ENCODE results near the gene TNFRSF6B.

The TNFRSF6B gene

DNA sequence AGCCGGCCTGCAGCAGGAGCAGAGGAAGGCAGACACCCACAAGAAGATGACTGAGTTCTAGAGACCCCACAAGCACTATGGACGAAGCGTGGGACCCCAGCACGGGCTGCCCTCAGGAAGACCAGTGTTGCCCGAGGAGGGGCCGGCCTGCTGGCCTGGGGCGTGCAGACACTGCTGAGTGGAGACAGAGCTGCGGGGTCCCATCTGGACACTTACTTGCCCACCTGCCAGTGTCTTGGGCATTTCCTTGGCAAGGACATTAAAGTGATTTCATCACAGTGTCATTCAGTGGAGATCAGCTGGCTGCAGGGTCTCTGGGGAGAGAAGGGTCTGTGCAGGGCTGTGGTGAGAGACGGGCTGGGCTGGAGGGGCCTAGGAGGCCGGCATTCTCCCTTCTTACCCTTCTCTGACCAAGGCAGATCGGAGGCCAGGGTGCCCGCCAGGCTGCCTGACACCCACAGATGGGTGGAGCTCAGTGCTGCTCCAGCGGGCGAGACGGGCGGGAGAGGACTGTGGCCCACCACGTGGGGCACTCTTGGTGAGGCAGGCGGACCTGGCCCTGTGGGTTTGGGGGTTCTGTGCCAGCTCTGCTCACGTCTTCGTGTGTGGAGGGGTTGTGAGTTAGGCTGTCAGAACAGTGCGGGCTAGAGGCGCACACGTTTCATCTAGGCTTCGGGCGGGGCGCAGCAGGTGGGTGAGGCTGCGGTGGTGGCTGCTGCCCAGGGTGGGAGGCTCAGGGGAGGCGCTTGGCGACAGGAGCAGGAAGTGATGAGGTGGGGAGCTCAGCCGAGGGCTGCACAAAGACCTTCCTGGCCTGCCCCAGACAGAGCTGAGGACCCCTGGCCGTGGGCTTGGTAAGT lies 39.6 kb downstream of the TNFRSF6B start, which contains the start of gene LIME1:
TSS of gene LIME1 (plus strand) at position 806 of the 860 bp plus-strand sequence. CDS start 886 bp downstream, outside the sequence.
- in situ Hi-C loops (cut with MboI; ENCODE audit: low sequenced_read_pairs), result no loop called here

DNA sequence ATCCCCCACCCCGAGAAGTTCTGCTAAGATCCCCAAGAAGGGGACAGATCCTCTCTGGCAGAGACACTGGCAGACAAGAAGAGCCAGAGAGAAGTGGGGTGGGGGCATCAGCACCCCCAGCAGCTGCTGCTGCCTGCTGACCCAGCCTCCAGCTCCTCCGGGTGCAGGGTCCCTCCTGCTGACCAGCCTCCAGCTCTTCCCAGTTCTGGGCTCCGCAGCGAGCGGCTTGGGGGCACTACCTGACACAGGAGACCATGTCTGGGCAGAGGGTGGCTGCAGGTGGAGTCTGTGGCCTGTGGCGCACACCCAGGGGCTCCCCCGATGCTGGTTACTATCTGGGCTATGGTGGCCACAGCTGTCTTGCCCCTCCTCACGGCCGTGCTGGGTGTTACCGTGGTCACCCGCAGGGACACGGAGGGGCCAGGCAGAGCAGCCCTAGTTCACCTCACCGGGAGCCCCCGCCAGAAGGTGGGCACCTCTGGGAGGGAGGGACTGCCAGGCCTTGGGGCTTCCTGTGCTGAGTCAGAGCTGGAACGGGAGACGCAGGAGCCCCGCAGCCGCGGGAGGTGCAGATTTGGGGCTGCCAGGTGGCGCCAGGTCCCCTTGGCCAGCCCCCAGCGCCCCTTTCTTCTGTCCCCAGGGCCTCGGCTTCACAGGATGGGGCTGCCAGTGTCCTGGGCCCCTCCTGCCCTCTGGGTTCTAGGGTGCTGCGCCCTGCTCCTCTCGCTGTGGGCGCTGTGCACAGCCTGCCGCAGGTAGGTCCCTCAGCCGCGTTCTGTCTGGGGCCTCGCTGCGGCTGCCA lies 40.6 kb downstream of the TNFRSF6B start:
- in situ Hi-C loops (cut with MboI; ENCODE audit: low sequenced_read_pairs), result no loop called here

DNA sequence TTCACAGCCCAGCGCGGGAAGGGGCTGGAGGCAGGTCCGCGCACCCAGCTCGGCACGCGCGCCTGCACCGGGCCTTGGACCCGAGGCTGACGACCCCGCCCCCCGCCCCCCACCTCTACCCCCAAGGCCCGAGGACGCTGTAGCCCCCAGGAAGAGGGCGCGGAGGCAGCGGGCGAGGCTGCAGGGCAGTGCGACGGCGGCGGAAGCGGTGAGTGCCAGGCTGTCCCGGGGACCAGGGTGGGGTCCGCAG lies 41.2 kb downstream of the TNFRSF6B start:
- in situ Hi-C loops (cut with MboI; ENCODE audit: low sequenced_read_pairs), result no loop called here

DNA sequence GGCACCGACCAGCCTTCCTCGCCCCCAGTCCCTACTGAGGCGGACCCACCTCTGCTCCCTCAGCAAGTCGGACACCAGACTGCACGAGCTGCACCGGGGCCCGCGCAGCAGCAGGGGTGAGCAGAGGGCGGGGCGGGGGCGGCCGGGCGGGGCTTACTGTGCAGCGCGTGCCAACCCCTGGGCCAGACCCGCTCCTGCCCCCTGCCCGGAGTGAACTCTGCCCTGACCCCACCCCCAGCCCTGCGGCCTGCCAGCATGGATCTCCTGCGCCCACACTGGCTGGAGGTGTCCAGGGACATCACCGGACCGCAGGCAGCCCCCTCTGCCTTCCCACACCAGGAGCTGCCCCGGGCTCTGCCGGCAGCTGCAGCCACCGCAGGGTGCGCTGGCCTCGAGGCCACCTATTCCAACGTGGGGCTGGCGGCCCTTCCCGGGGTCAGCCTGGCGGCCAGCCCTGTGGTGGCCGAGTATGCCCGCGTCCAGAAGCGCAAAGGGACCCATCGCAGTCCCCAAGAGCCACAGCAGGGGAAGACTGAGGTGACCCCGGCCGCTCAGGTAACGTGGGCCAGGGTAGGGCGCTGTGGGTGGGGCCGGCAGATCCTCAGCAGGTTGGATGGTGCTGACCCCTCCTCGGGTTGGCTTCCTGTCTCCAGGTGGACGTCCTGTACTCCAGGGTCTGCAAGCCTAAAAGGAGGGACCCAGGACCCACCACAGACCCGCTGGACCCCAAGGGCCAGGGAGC lies 41.7 kb downstream of the TNFRSF6B start:
- in situ Hi-C loops (cut with MboI; ENCODE audit: low sequenced_read_pairs), result no loop called here

DNA sequence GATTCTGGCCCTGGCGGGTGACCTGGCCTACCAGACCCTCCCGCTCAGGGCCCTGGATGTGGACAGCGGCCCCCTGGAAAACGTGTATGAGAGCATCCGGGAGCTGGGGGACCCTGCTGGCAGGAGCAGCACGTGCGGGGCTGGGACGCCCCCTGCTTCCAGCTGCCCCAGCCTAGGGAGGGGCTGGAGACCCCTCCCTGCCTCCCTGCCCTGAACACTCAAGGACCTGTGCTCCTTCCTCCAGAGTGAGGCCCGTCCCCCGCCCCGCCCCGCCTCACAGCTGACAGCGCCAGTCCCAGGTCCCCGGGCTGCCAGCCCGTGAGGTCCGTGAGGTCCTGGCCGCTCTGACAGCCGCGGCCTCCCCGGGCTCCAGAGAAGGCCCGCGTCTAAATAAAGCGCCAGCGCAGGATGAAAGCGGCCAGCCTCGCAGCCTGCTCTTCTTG lies 42.3 kb downstream of the TNFRSF6B start:
- in situ Hi-C loops (cut with MboI; ENCODE audit: low sequenced_read_pairs), result no loop called here

DNA sequence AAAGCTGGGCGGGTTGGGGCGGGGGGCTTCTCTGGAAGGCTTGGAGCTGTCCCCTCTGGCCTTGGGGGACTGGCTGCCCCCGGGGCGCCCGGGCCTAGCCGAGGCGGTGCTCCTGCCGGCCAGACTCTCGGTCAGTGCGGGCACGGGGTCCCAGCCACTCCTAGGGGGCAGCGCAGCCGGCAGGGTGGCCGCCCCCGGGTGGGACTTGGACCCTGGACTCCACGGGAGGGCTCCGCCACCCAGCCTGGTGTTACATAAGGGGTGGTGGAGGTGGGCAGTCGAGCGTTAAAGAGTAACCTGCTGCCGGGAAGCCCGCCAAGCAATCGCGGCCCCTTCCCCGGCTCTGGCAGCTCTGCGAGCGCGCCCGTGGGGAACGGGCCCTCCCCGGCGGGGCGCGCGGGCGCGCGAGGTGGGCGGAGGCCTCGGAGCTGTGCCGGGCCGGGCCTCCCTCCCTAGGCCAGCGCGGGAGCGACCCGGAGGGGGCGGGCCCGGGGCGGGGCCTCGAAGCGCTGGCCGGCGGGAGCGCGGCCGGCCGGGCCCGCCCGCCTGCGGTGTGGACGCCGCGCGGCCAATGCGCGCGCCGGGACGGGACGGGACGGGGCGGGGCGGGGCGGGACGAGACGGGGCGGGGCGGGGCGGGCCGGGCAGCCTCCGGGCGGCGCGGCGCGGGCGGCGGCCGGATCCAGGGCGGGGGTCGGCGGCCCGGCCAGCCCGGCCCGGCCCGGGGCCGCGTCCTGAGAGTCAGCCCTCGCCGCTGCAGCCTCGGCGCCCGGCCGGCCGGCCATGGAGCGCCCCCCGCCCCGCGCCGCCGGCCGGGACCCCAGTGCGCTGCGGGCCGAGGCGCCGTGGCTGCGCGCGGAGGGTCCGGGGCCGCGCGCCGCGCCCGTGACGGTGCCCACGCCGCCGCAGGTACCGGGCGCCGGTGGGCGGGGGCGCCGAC lies 42.9 kb downstream of the TNFRSF6B start, which contains the start of gene SLC2A4RG:
TSS of gene SLC2A4RG (plus strand) at position 647 of the 940 bp plus-strand sequence. CDS start at position 784, 137 bp downstream.
- in situ Hi-C loops (cut with MboI; ENCODE audit: low sequenced_read_pairs), result no loop called here

DNA sequence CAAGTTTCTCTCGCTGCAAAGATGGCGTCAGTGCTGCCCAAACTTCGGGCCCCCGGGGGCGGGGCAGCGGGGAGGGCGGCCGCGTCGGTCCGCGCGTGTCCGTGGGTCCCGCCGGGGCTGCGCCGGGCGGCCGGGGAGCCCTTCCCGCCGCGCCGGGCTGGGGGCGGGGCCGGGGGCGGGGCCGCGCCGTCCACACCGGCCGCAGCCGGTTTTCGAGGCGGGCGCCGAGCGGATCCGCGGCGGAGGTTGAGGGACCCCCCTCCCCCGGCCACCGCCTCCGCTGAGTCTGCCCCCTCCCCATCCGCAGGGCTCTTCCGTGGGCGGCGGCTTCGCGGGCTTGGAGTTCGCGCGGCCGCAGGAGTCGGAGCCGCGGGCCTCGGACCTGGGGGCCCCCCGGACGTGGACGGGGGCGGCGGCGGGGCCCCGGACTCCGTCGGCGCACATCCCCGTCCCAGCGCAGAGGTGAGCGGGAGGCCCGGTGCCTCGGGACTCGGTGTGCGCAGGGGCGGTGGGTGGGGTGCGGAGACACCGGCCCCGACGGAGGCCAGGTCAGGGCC lies 43.7 kb downstream of the TNFRSF6B start:
- in situ Hi-C loops (cut with MboI; ENCODE audit: low sequenced_read_pairs), result no loop called here

DNA sequence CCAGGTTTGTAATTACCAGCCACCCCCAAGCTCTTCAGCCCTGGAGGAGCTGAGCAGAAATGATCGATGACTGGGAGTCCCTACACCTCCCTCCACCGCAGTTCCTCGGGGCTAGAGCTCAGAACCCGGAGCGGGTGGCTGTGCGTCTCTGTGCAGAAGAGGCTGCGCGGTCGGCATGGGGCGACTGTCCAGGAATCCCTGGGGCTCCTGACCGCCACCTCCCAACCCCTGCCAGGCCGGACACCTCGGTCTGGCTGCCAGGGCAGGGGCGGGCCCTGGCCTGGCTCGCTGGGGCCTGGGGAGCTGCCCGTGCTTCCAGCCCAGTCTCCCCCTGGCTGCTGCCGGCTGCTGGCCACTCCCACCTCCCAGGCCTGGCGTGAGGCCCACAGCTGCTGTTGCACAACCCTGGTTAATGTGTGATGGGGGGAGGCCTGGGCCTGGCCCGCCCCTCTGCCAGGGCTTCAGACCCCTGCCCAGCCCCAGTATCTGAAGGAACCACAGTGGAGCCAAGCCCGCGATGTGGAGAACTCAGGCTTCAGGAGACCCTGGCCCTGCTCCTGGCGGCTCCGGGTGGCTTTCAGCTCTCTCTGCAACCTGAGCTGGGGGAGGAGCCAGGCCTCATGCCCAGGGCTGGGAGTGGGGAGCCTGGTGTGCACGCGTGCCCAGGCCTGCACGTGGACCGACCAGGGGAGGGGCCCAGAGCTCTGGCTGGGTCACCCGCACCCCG lies 44.3 kb downstream of the TNFRSF6B start:
- in situ Hi-C loops (cut with MboI; ENCODE audit: low sequenced_read_pairs), result no loop called here

DNA sequence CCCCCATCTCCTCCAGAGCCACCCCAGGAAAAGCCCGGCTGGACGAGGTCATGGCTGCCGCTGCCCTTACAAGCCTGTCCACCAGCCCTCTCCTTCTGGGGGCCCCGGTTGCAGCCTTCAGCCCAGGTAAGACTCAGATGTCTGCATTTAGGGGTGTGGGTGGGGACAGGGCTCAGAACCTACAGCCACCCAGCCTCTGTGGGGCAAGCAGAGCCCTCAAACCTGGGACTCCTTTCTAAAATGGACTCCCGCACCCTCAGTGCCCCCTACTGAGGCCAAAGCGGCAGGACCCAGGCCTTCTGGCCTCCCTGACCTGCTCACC lies 44.9 kb downstream of the TNFRSF6B start:
- in situ Hi-C loops (cut with MboI; ENCODE audit: low sequenced_read_pairs), result no loop called here

DNA sequence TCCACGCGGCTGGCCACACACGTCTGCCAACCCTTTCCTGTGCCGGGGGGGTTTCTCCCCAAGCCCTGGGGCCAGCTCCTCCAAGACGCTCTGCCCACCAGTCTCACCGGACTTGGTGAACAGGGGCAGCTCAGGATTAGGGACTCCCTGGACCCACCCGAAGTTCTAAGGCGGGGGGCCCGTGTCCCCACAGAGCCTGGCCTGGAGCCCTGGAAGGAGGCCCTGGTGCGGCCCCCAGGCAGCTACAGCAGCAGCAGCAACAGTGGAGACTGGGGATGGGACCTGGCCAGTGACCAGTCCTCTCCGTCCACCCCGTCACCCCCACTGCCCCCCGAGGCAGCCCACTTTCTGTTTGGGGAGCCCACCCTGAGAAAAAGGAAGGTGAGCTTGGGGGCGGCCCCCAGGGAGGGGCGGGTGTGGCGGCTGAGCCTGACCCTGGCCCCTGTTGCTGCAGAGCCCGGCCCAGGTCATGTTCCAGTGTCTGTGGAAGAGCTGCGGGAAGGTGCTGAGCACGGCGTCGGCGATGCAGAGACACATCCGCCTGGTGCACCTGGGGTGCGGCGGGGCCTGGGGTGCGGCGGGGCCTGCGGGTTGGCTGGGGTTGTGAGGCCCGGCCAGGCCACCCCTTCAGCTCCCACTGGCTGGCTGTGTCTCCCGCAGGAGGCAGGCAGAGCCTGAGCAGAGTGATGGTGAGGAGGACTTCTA lies 45.4 kb downstream of the TNFRSF6B start:
- in situ Hi-C loops (cut with MboI; ENCODE audit: low sequenced_read_pairs), result no loop called here

DNA sequence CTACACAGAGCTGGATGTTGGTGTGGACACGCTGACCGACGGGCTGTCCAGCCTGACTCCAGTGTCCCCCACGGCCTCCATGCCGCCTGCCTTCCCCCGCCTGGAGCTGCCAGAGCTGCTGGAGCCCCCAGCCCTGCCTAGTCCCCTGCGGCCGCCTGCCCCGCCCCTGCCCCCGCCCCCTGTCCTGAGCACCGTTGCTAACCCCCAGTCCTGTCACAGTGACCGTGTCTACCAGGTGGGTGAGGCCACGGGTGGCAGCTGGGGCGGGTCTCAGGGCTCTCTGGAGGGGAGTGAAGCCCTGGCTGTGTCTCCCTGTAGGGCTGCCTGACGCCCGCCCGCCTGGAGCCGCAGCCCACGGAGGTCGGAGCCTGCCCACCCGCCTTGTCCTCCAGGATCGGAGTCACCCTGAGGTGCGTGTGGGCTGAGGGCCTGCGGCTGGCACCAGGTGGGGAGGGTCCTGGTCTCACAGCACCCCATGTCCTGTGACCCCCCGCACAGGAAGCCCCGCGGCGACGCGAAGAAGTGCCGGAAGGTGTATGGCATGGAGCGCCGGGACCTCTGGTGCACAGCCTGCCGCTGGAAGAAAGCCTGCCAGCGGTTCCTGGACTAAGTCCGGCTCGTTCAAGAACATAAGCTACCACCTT lies 46.1 kb downstream of the TNFRSF6B start:
- in situ Hi-C loops (cut with MboI; ENCODE audit: low sequenced_read_pairs), result no loop called here

DNA sequence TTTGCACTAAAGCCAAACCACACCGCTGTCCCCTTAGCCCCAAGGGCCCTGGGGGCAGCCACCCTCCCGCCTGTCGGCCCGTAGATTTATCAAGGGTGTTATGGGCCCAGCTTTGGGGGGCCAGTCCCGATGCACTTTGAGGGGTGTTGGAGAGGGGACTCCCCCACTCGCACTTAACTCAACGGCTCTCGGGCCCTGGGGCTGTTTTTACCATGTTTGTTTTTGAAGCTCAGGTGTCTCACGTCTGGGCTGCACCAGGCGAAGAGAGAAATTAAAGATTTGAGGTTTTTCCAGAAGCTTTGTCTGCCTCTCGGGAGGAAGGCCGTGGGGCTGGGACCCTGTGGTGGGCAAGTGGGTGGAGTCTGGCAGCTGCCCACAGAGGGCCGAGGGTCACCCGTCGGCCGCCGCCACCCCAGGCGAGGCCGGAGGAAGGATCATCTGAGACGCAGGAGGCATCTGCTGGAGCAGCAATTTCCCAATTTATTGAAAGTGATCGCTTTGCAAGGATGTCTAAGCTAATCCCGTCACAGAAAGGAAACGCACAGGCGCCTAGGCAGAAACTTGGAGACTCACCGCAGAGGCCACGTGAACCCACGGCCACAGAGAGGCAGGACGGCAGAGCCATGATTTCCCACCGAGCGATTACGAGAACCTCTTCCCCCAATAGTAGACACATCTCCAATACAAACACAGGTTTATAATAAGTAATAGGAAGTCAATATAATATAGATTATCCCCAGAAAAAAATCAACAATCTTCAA lies 46.9 kb downstream of the TNFRSF6B start:
- in situ Hi-C loops (cut with MboI; ENCODE audit: low sequenced_read_pairs), result no loop called here

DNA sequence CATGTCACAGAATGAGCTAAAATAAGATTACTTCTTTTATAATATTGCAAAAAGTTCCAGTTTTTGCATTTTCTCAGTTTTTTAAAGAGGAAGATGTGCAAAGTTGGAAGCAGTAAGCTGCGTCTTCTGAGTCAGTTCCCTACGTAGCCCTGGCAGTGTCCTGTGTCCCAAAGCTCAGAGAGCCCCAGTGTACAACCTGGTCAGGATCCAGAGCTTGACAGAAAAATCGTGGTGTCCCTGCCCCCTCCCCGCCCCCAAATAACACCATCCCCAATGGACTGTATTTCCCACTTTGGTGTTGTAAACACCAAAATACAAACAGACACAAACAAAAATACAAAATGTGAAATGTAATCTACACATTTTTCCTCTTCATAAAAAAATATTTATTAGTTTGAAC lies 47.7 kb downstream of the TNFRSF6B start:
- in situ Hi-C loops (cut with MboI; ENCODE audit: low sequenced_read_pairs), result no loop called here

DNA sequence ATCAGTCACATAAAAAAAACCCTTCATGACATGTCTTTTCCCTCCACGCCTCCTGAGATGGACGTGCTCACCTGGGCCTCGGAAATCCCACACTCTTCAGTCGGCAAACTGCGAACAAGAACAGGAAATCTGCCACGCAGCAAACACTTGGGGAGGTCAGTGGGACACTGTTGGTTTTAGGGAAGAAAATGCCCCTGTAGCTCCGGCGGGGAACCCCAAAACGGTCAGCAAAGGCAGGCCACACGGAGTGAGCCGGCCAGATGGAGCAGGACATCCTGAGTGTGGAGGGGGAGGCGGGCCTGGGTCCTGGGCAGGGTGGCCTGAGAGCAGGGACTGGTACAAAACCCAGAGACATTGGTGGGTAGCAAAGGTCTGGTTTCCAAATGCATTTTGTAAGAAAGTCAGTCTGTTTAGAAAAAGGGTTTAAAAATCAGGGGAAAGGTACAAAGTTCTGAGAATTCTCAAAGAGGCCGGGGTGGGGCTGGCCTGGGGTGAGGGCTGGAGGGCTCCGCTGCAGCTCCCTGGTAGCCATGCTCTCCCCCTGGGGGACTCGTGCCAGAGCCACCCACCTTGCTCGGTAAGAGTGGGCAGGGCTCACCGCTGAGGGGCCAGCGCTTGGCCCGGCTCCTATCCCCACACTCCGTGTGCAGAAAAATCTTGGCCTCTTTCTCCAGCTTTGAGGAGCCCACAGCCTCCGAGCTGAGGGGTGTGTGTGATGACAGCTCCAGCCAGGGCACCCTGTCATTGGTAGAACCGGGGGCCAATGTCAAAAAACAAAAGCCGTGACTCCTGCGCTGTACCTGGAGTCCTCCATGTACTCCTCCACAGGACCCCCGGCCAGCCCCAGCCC lies 48.3 kb downstream of the TNFRSF6B start:
- in situ Hi-C loops (cut with MboI; ENCODE audit: low sequenced_read_pairs), result no loop called here

DNA sequence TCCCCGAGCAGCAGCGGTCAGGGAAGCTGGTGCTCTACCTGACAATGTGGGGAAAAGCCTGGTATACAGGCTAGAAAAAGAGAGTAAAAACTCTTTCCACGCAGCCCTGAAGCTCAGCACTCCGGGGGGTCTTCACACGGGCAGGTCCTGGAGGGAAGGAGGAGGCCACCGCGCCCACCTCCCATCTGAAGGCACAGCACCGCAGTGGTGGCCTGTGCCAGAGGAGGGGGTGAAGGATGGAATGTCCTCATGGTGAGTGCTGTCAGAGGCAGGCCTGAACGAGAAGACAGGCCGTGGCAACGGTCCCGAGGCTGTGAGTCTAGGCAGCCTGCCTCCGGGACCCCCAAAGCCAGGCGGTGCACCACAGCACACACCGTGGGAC lies 49.0 kb downstream of the TNFRSF6B start:
- in situ Hi-C loops (cut with MboI; ENCODE audit: low sequenced_read_pairs), result no loop called here

DNA sequence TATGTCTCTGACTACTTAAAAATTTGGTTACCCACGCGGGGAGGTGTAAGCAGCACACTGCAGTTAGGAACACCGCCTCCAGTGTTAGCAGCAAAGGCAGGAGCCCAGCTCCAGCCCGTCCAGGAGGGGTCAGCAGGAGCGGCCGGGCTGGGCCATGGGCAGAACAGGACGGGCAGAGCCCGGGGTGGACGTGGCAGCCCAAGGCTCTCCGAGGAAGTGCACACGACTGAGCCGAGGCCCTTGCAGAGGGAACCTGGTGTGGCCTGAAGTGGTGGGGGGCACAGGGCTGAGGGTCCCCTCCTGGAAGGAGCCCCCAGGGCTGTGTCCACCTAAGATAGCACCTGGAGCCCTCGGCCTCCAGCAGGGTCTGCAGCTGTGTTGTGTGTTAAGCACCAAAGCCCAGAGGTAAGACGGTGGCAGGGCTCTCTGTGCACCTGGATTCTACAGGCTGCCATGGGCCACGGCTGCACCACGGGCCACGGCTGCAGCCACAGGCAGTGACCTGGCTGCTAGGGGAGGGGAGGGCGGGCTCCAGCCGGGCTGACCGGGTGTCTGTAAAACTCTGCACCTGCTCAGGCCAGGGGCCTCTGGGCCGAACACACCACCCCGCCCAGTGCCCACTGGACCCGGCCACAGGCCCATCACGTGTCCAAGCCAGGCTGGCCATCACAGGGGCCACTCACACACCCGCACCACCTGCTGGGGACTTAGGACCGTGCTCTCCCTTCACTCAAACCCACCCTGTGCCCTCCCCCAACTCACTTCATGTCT lies 49.7 kb downstream of the TNFRSF6B start:
- in situ Hi-C loops (cut with MboI; ENCODE audit: low sequenced_read_pairs), result no loop called here

Measured in HL-60/S4 treated with retinoic acid at 250 ng/mL for 4 days and 3 days (cell line).